GM21381 (cell line): Measurements from ENCODE around the gene TPX2.
A peak's percentile ranks its signal among the peaks of the same experiment; 100 is the strongest.

Experiments
- ATAC-seq: cut with Tn5 transposase; IDR thresholded peaks from one replicate; pipeline ENCODE4 v1.9.1; 2021; ENCODE audit warnings: mild to moderate bottlenecking, moderate library complexity; ENCODE audit not compliant: unreplicated experiment

Gene TPX2, protein sequence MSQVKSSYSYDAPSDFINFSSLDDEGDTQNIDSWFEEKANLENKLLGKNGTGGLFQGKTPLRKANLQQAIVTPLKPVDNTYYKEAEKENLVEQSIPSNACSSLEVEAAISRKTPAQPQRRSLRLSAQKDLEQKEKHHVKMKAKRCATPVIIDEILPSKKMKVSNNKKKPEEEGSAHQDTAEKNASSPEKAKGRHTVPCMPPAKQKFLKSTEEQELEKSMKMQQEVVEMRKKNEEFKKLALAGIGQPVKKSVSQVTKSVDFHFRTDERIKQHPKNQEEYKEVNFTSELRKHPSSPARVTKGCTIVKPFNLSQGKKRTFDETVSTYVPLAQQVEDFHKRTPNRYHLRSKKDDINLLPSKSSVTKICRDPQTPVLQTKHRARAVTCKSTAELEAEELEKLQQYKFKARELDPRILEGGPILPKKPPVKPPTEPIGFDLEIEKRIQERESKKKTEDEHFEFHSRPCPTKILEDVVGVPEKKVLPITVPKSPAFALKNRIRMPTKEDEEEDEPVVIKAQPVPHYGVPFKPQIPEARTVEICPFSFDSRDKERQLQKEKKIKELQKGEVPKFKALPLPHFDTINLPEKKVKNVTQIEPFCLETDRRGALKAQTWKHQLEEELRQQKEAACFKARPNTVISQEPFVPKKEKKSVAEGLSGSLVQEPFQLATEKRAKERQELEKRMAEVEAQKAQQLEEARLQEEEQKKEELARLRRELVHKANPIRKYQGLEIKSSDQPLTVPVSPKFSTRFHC

GRCh38 chr20:31738729-31739549 lies at the start of gene TPX2:
TSS of gene TPX2 (plus strand) at chr20:31739290. CDS start at chr20:31757477, 18,187 bp downstream.
- ATAC-seq, result peak; percentile 93

GRCh38 chr20:31690124-31690666 lies 48.9 kb upstream of the TPX2 start:
- ATAC-seq, result no peak

DNA sequence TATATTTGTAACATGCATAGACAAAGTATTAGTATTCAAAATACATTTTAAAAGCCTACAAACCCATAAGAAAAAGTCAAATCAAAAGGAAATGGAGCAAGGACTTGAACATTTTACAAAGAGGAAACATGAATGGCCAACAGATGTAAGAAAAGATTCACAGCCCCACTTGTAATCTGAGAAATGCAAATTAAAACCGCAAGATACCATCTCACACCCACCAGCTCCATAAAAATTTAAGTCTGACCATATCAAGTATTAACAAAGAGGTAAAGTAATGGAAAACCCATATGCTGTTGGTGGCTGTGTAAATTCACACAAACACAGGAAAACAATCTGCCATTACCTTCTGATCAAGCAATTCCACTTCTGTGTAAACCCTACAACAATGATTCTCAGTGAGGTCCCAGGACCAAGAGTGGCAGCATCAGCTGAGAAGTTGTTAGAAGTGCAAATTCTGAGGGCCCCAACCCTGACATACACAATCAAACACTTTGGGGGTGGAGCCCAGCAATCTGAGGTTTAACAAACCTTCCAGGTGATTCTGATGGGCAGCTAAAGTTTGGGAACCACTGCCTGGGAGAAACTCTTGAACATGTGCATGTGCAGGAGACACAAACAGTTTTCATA lies 47.3 kb upstream of the TPX2 start:
- ATAC-seq, result peak; percentile 63

DNA sequence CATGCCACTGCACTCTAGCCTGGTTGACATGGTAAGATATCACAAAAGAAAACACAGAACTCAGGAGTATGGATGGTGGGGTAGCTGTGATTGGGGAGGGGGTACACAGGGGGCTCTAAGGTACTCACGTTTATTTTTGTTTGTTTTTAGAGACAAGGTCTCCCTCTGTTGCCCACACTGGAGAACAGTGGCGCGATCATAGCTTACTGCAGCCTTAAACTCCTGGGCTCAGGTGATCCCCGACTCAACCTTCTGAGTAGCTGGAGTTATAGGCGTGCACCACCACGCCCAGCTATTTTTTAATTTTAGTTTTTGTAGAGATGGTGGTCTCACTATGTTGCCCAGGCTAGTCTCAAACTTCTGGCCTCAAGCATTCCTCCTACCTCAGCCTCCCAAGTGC lies 45.7 kb upstream of the TPX2 start:
- no peak for ATAC-seq

DNA sequence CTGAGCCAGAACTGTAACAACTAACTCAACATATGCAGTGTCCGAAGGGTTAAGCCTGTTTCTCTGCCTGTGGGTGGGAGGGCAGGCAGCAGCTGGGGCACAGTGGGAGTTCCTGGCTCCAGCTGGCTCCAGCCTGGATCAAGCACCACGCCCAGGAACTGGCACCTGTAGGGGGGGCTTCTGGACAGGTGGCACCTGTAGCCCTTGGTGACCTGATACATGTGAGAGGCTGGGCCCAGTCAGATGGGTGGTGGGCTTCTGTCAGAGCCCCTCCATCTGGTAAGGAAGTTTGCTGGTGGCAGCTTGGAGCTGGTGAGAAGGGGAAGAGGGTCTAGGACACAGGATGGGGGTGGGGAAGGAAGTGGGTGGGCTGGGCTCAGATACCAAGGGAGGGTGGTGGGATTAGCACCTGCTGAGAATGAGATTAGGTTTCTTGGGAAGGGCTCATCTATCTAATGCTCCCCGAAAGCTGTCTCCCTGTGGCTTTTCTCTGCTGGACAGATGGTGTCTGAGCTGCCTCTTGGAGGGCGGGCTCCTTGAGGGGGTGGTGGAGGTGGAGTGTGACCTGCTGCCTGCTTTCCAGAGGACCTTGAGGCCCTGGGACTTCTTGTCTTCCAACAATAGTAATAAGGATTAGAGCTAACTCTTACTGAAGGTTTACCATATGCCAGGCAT lies 45.0 kb upstream of the TPX2 start:
- no peak for ATAC-seq

DNA sequence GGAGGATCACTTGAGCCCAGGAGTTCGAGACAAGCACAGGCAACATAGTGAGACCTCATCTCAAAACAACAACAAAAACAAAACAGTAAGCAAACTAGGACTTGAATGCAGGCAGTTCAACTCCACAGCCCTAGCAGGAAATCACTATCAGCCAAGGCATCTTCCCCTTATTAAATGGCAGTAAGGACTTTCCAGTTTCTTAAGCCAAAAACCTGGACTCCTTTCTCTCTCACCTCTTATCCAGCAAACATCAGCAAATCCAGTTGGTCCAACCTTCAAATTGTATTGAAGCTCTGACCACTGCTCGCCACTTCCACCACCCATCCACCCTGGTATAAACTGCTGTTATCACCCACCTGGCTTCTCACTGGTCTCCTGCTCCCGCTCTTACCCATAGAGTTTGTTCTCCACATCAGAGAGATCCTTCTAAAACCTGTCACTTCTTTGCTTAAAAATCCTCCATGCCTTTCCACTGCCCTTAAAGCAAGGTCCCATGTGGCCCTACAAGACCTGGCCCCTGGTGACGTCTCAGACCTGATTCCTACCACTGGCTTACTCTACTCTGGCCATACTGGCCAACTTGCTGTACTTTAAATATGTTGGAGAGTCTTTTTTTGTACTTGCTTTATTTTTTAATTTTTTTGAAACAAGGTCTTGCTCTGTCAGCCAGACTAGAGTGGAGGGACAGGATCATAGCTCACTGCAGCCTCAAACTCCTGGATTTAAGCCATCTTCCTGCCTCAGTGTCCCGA lies 44.1 kb upstream of the TPX2 start:
- ATAC-seq, result no peak

DNA sequence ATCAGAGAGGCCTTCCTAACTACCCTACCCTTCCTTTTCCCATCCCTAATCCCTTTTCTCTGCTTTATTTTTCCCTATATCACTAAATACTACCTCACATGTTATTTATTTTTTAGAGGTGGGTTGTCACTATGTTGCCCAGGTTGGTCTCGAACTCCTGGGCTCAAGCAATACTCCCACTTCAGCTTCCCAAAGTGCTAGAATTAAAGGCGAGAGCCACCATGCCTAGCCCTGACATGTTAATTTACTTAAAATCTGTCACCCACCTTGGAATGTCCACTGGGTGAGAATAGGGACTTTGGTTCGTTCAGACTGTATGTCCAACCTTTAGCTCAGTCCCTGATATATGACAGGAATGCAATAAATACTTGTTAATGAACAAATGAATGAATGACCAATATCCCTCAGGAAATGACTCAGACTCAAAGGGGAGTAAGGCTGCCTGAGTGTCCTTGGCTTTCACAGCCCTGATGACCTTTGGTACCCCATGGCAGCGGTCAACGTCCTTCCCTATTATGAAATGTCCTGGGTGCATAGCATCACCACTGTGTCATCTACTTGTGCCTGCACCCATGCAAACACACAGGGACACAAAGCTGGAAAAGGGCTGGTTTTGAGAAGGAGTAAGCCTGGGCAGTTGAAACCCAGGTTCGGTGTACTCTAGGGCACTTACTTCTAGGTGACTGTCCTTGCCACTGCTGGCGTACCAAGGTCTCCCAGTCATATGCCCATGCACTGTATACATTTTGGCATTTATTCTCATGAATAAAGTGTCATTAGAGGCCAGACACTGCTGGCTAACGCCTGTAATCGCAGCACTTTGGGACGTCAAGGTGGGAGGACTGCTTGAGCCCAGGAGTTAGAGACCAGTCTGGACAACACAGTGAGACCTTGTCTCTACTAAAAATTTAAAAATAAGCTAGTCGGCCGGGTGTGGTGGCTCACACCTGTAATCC lies 43.0 kb upstream of the TPX2 start:
- ATAC-seq, result no peak

- no peak for ATAC-seq
Observed at GRCh38 chr20:31698243-31698802, 40.8 kb upstream of the TPX2 start.

- ATAC-seq, result peak; percentile 93
Observed at GRCh38 chr20:31698803-31699718, 40.0 kb upstream of the TPX2 start.

DNA sequence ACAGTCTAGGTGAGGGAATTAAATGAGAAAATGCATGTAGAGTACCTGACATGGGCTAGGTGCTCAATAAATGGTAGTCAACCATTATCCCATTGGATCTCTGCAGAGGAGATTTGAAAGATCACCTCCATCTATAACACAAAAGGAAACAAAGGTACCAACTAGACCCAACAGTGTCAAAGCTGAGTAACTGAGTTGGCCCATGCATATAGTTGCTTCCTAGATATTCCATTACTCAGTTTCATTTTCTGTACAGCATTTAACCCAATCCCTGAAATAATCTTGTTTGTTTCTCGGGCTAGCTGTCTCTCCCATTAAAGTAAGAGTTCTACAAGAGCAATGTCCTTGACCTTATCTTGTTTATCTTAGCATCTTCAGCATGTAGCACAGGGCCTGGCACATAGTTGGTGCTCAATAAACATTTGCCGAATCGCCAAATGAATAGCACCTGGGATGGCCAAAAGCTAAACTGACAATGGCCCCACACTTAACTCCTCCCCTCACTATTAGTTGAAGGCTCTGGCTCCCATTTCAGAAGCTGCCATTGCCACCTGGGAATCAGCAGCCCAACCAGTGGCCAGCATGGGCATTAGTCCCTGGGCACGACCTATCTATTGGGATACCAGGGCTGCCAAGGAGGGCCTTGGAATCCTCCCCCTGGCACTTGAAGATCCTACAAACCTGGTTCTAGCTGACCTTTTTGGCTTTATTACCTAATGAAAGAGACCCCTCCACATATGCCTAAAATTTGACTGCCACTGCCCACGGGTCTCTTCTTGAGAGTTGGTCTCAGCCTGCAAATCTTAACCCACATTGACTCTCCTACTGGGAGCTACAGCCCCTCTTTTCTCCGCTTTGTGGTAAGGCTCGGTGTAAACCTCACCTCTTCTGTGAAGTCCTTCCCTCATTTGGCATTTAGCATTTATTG lies 39.0 kb upstream of the TPX2 start:
- ATAC-seq, result no peak

DNA sequence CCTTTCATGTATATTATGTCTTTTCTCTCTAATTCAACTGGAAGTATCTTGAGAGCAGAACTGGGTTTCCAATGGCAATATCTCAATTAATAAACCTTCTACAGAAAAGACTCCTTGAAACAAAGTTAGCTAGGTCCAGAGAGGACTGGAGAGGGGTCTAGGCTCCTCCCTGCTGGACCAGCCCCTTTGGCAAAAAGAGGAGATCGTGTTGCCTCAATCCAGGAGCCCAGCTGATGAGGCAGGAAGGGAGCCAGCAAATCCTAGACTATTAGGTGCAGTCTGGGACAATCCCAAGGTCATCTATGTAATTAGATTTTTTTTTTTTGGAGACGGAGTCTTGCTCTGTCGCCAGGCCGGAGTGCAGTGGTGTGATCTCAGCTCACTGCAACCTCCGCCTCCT lies 38.3 kb upstream of the TPX2 start:
- no peak for ATAC-seq

- no peak for ATAC-seq
Observed at GRCh38 chr20:31701591-31701990, 37.5 kb upstream of the TPX2 start.

GRCh38 chr20:31704225-31705119 lies 34.6 kb upstream of the TPX2 start:
- ATAC-seq, result no peak

GRCh38 chr20:31705191-31705590 lies 33.9 kb upstream of the TPX2 start:
- no peak for ATAC-seq
